Fibroblast of skin of right quadriceps (primary cell): ENCODE results near the gene MRPL16.
"Not testable (repeated sequence)": the region's sequence is repeated elsewhere in the genome, so short reads cannot be mapped to it uniquely, and the experiment has no call there.

Source experiments
- DNase-seq: peaks from one replicate; pipeline ENCODE4 v3.0.0-alpha.2; 2013

MRPL16 gene

GRCh38 chr11:59810189-59810910, at the start of gene MRPL16:
MRPL16 (minus strand) TSS chr11:59810778; CDS start chr11:59810658, 120 bp downstream.
- DNase-seq: peak; percentile 88

- DNase-seq: no peak
Observed at GRCh38 chr11:59859673-59860072, 49.1 kb upstream of the MRPL16 start.

GRCh38 chr11:59857439-59858434, 47.2 kb upstream of the MRPL16 start:
- no peak for DNase-seq

- no peak for DNase-seq
Observed at GRCh38 chr11:59854871-59855270, 44.3 kb upstream of the MRPL16 start.

GRCh38 chr11:59851416-59851815, 40.8 kb upstream of the MRPL16 start:
- not testable (repeated sequence) for DNase-seq

- not testable (repeated sequence) for DNase-seq
Observed at GRCh38 chr11:59849551-59849950, 39.0 kb upstream of the MRPL16 start.

GRCh38 chr11:59849129-59849528, 38.6 kb upstream of the MRPL16 start:
- no peak for DNase-seq

- not testable (repeated sequence) for DNase-seq
Observed at GRCh38 chr11:59848439-59848838, 37.9 kb upstream of the MRPL16 start.

GRCh38 chr11:59847626-59848025, 37.0 kb upstream of the MRPL16 start:
- no peak for DNase-seq

- no peak for DNase-seq
Observed at GRCh38 chr11:59846556-59846955, 36.0 kb upstream of the MRPL16 start.

GRCh38 chr11:59845399-59845798, 34.8 kb upstream of the MRPL16 start, which contains the start of gene CBLIF:
CBLIF (minus strand) TSS chr11:59845499; CDS start chr11:59845453, 46 bp downstream.
- DNase-seq: no peak

GRCh38 chr11:59842316-59842715, 31.7 kb upstream of the MRPL16 start:
- DNase-seq: no peak

GRCh38 chr11:59841514-59841913, 30.9 kb upstream of the MRPL16 start:
- DNase-seq: no peak

- no peak for DNase-seq
Observed at GRCh38 chr11:59839615-59840014, 29.0 kb upstream of the MRPL16 start.

GRCh38 chr11:59833602-59834001, 23.0 kb upstream of the MRPL16 start:
- no peak for DNase-seq

- DNase-seq: no peak
Observed at GRCh38 chr11:59829358-59829757, 18.8 kb upstream of the MRPL16 start.

GRCh38 chr11:59822989-59823566, 12.5 kb upstream of the MRPL16 start:
- DNase-seq: peak; percentile 20

GRCh38 chr11:59818572-59818971, 8.0 kb upstream of the MRPL16 start:
- no peak for DNase-seq

- not testable (repeated sequence) for DNase-seq
Observed at GRCh38 chr11:59816434-59816833, 5.9 kb upstream of the MRPL16 start.

GRCh38 chr11:59815754-59816153, 5.2 kb upstream of the MRPL16 start:
- DNase-seq: no peak

- DNase-seq: no peak
Observed at GRCh38 chr11:59814021-59814420, 3.4 kb upstream of the MRPL16 start.

GRCh38 chr11:59813364-59813763, 2.8 kb upstream of the MRPL16 start:
- no peak for DNase-seq

GRCh38 chr11:59812220-59812619, 1.6 kb upstream of the MRPL16 start:
- no peak for DNase-seq
